PC-9 (cell line): ENCODE data around the gene BOC. TPM values are rescaled to one million over a fixed set of nuclear protein-coding genes. Genes with fewer than 3 reads are reported as not detected.

Source experiments
- BruUV-seq: library from RNA; stranded (reverse); fragments of 400-500 nt; replicated peaks from 2 replicates; lab custom pipeline; 2021; lab: Mats Ljungman, UMichigan
- CTCF ChIA-PET: fragments of 300-600 bp; sonication (Branson Sonifier 250); formaldehyde crosslinking; loops from one replicate; lab custom pipeline; 2022; ENCODE audit warnings: antibody characterized with exemption; lab: Charles Lee
- POLR2A ChIA-PET: fragments of 300-600 bp; sonication (Branson Sonifier 250); formaldehyde crosslinking; loops from one replicate; lab custom pipeline; 2022; ENCODE audit warnings: antibody characterized with exemption; ENCODE audit not compliant: unreplicated experiment; lab: Charles Lee
- DNase-seq, 2 experiments: peaks; one replicate each; pipeline versions ENCODE4 v3.0.0 to v3.0.0-alpha.2; 2015 to 2022; ENCODE audit warnings: mixed read lengths in 1 of 2
- H2AFZ ChIP-seq: fragments of 200-600 bp; sonication (generic); 2 replicates; pipeline ENCODE4 v1.8.1; 2017; ENCODE audit warnings: antibody characterized with exemption
- H3F3A ChIP-seq: fragments of 200-600 bp; sonication (generic); 2 replicates; pipeline ENCODE4 v1.8.1; 2017; ENCODE audit warnings: antibody characterized with exemption, mild to moderate bottlenecking, low read depth; ENCODE audit not compliant: insufficient read depth
- H3K27ac ChIP-seq: fragments of 200-600 bp; sonication (generic); 2 replicates; pipeline ENCODE4 v1.6.1; 2016; ENCODE audit warnings: mixed run types
- H3K27me3 ChIP-seq: fragments of 200-600 bp; sonication (generic); 2 replicates; pipeline ENCODE4 v1.6.1; 2016; ENCODE audit warnings: low read depth, mixed run types; ENCODE audit not compliant: insufficient read depth
- H3K36me3 ChIP-seq: fragments of 200-600 bp; sonication (generic); 2 replicates; pipeline ENCODE4 v1.6.1; 2016; ENCODE audit warnings: low read depth, mixed run types
- H3K4me1 ChIP-seq: fragments of 200-600 bp; sonication (generic); replicated peaks from 2 replicates; pipeline ENCODE4 v1.6.1; 2016; ENCODE audit warnings: mixed run types; ENCODE audit not compliant: insufficient read depth
- H3K4me2 ChIP-seq: fragments of 200-600 bp; sonication (generic); 2 replicates; pipeline ENCODE4 v1.6.1; 2017; ENCODE audit warnings: mixed run types
- H3K4me3 ChIP-seq: fragments of 200-600 bp; sonication (generic); 2 replicates; pipeline ENCODE4 v1.6.1; 2016; ENCODE audit warnings: mixed run types
- H3K79me2 ChIP-seq: fragments of 200-600 bp; sonication (generic); 2 replicates; pipeline ENCODE4 v1.6.1; 2017; ENCODE audit warnings: low read depth, mixed run types
- H3K9me2 ChIP-seq: fragments of 200-600 bp; sonication (generic); 2 replicates; pipeline ENCODE4 v1.8.1; 2017; ENCODE audit warnings: mild to moderate bottlenecking; ENCODE audit not compliant: insufficient read depth
- H3K9me3 ChIP-seq: fragments of 200-600 bp; sonication (generic); 2 replicates; pipeline ENCODE4 v1.8.1; 2016; ENCODE audit warnings: low read depth; ENCODE audit not compliant: insufficient read depth
- H4K20me1 ChIP-seq: fragments of 200-600 bp; sonication (generic); 2 replicates; pipeline ENCODE4 v1.8.1; 2017; ENCODE audit not compliant: insufficient read depth
- EZH2 ChIP-seq: fragments of 200-600 bp; sonication (generic); IDR thresholded peaks from 2 replicates; pipeline ENCODE4 v1.8.0; 2017; ENCODE audit warnings: antibody characterized with exemption, low read depth
- intact Hi-C: fragments of 100-400 bp; cut with micrococcal nuclease; formaldehyde crosslinking; loops from one replicate; pipeline ENCODE4 v1.10.0; 2022; ENCODE audit not compliant: unreplicated experiment
- total RNA-seq: library from RNA; stranded (reverse); gene quantifications from 2 replicates; pipeline ENCODE4 v1.2.3, GENCODE V29; 2021
- TF ChIP-seq, protein P1 (sequence below): fragments of 200-600 bp; sonication (generic); conservative IDR thresholded peaks from 2 replicates; pipeline ENCODE4 v1.6.1; 2017; ENCODE audit warnings: mixed run types, antibody characterized with exemption, mild to moderate bottlenecking, moderate library complexity

Gene BOC
- total RNA-seq, 1 experiment from 2014 or later: 3.0 TPM

DNA sequence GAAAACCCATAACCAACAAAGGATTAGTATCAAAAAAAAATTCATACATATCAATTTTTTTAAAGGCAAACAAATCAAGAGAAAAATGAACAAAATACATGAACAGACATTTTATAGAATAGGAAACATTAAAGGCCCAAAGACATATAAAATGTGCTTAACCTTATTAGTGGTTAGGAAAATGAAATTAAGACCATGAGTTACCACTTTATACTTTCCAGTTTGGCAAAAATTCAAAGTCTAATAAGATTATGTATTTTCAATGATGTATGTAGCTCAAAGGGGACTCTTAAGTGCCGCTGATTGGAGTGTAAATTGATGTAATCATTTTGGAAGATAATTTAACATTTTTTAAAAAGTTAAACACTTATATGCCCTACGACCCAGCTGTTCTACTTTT, 89.2 kb downstream of the BOC start:
- no TSS peak for BruUV-seq
- H3K27ac ChIP-seq: no peak overlapping the region
- no peaks in the 10 kb centered on the region for H4K20me1 ChIP-seq
- H3K79me2 ChIP-seq: no peaks in the 10 kb centered on the region
- intact Hi-C loops: no loop called here
- no peak overlapping the region for H3K4me3 ChIP-seq
- H3K27me3 ChIP-seq: no peaks in the 10 kb centered on the region
- ChIA-PET POLR2A (no interaction called here), CTCF (no interaction called here)
- no peaks in the 10 kb centered on the region for H3K36me3 ChIP-seq
- H3K4me1 ChIP-seq: no peaks in the 10 kb centered on the region
- H3F3A ChIP-seq: no peaks in the 10 kb centered on the region
- no peak for DNase-seq
- H3K9me2 ChIP-seq: no peaks in the 10 kb centered on the region
- no peaks in the 10 kb centered on the region for H3K9me3 ChIP-seq
- no peak for TF ChIP-seq EZH2
- TF ChIP-seq, protein P1, sequence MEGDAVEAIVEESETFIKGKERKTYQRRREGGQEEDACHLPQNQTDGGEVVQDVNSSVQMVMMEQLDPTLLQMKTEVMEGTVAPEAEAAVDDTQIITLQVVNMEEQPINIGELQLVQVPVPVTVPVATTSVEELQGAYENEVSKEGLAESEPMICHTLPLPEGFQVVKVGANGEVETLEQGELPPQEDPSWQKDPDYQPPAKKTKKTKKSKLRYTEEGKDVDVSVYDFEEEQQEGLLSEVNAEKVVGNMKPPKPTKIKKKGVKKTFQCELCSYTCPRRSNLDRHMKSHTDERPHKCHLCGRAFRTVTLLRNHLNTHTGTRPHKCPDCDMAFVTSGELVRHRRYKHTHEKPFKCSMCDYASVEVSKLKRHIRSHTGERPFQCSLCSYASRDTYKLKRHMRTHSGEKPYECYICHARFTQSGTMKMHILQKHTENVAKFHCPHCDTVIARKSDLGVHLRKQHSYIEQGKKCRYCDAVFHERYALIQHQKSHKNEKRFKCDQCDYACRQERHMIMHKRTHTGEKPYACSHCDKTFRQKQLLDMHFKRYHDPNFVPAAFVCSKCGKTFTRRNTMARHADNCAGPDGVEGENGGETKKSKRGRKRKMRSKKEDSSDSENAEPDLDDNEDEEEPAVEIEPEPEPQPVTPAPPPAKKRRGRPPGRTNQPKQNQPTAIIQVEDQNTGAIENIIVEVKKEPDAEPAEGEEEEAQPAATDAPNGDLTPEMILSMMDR: no peak
- H2AFZ ChIP-seq: no peak overlapping the region
- no peak overlapping the region for H3K4me2 ChIP-seq

DNA sequence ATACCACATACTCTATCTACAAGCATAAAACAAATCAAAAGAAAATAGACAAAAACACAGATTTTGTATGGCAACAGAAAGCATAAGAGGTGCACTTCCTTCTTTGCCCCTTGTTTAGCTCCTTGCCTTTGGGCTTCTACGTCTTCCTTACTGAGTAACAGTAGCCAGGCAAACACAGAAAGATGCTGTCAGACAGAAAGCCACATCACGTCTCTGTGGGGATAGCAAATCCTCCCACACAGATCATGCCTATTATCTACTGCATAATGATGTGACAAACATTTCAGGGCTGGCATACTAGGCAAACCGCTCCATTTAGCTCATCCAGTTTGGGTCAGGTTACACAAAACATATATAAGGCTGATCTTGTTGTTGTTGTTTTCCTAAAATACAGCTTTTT, 92.7 kb downstream of the BOC start:
- Histone ChIP-seq H3K4me2 (no peak overlapping the region), H3F3A (no peaks in the 10 kb centered on the region), H3K27me3 (no peaks in the 10 kb centered on the region), H3K4me1 (no peaks in the 10 kb centered on the region), H3K9me3 (no peaks in the 10 kb centered on the region), H3K27ac (no peak overlapping the region), H4K20me1 (no peaks in the 10 kb centered on the region), H3K4me3 (no peak overlapping the region), H3K79me2 (no peaks in the 10 kb centered on the region), H3K9me2 (no peaks in the 10 kb centered on the region), H2AFZ (no peak overlapping the region), H3K36me3 (no peaks in the 10 kb centered on the region)
- no TSS peak for BruUV-seq
- ChIA-PET POLR2A (no interaction called here), CTCF (no interaction called here)
- intact Hi-C loops: no loop called here
- no peak for TF ChIP-seq EZH2
- TF ChIP-seq, protein P1: no peak
- no peak for DNase-seq

DNA sequence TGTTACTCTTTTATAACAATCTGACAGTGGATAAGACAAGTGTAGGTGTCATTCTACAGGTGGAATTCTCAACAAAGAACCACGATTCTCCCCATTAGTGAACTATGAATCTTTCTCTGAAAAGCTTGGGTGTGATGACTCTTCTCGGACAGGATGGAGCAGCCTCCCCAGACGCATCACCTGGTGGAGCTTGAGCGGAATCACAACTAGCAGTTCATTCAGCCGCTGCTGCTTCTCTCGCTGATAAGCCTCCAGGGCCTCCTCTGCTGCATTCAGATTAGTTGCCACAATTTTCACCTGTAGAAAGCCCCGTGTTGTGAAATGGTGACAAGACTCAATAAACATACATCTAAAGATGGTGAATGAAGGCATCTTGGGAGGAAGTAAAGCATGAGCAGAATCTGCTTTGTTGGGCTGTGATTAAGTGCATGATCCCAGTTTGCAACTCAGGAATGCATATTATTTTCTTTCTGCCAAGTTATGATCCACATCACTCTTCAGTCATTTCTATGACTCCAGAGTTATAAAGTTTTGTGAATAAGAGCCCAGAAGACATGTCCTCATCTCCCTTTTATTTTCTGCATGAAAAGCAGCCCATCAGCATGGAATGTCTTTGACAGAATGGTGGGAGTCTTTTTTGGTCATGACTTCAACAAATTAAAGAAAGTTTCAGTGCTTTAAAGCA, 93.6 kb downstream of the BOC start:
- no peak for TF ChIP-seq EZH2
- TF ChIP-seq, protein P1: no peak
- intact Hi-C loops: no loop called here
- no peaks in the 10 kb centered on the region for H3K4me1 ChIP-seq
- no peaks in the 10 kb centered on the region for H3K36me3 ChIP-seq
- POLR2A ChIA-PET: no interaction called here
- no peak overlapping the region for H3K4me3 ChIP-seq
- H3K9me2 ChIP-seq: no peaks in the 10 kb centered on the region
- no peak overlapping the region for H2AFZ ChIP-seq
- no peak overlapping the region for H3K27ac ChIP-seq
- no peak for DNase-seq
- no TSS peak for BruUV-seq
- no peaks in the 10 kb centered on the region for H3F3A ChIP-seq
- no peaks in the 10 kb centered on the region for H3K9me3 ChIP-seq
- no peaks in the 10 kb centered on the region for H4K20me1 ChIP-seq
- H3K79me2 ChIP-seq: no peaks in the 10 kb centered on the region
- H3K27me3 ChIP-seq: no peaks in the 10 kb centered on the region
- CTCF ChIA-PET: no interaction called here
- H3K4me2 ChIP-seq: no peak overlapping the region
